Measurements from ENCODE around the gene STARD5. TPM values are rescaled to one million over a fixed set of nuclear protein-coding genes. Genes with fewer than 3 reads are reported as not detected.

Gene STARD5
- total RNA-seq, 1 experiment from 2014 or later, result 2.3 TPM

DNA sequence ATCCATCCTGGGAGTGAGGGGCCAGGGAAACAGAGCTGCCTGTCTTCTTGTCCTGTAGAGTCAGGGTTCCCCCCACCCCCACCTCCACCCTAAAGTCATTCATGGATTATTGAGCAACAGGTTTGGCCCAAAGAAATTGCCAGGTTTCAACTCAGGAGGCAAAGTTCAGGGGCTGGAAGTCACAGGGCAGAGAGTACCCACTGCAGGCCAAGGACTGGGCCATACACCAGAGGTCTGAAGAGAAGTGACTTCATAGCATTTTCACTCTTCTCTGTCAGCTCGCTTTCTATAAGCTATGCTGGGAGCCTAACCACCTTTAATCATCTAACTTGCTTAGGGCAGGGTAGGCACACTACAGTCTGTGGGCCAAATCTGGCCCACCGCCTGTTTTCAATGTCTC, 50.1 kb downstream of the STARD5 start:
- no peak overlapping the region; a peak in 1 of 5 replicates for H3K4me3 Mint-ChIP-seq
- no peak for DNase-seq
- peaks cover 4% of the 10 kb centered on the region for H3K9me3 ChIP-seq (ENCODE audit: control insufficient read depth, low read depth, low read length)
- H3K36me3 Mint-ChIP-seq (ENCODE audit: insufficient read depth in 1 of 3, low read depth in 3 of 3), result peaks cover 5 to 18% (median 10%) of the 10 kb centered on the region in 3 experiments; a peak in 6 of 7 replicates
- no peaks in the 10 kb centered on the region for H4K20me1 ChIP-seq (ENCODE audit: control insufficient read depth, insufficient read depth, insufficient read length)
- no peak overlapping the region for H4K91ac ChIP-seq (ENCODE audit: insufficient read length, low read depth, low read length)
- H3K27ac Mint-ChIP-seq, result no peak overlapping the region
- no peak overlapping the region for H2AFZ ChIP-seq (ENCODE audit: low read length)
- no peaks in the 10 kb centered on the region for H3K79me2 ChIP-seq (ENCODE audit: insufficient read depth, low read length)
- no peak overlapping the region for H3K4ac ChIP-seq (ENCODE audit: low read depth, low read length)
- H2BK12ac ChIP-seq (ENCODE audit: insufficient read length, low read depth, low read length), result no peak overlapping the region
- no peaks in the 10 kb centered on the region for H3K23me2 ChIP-seq (ENCODE audit: insufficient read length, low read depth, low read length, poor library complexity, severe bottlenecking)
- no peak overlapping the region for H3K18ac ChIP-seq (ENCODE audit: insufficient read length, low read depth, low read length)
- no peak overlapping the region for H3K9ac ChIP-seq (ENCODE audit: extremely low read depth, insufficient read length, low read length)
- peaks cover 3% of the 10 kb centered on the region; the same call in 1 of the 2 replicates for H3K4me1 ChIP-seq (ENCODE audit: insufficient read depth, low read length)
- no peak overlapping the region for H2BK15ac ChIP-seq (ENCODE audit: low read depth, low read length)
- H3K9me3 Mint-ChIP-seq, result peaks cover 19 to 23% of the 10 kb centered on the region in 2 experiments
- H4K8ac ChIP-seq (replicated peaks; ENCODE audit: insufficient read length, low read depth, low read length), result no peak overlapping the region
- no peak overlapping the region for H3K27ac ChIP-seq (ENCODE audit: insufficient read length, low read depth, low read length)
- no peak overlapping the region for H3K56ac ChIP-seq (ENCODE audit: insufficient read length, low read depth, low read length)
- no peaks in the 10 kb centered on the region for H3K79me1 ChIP-seq (ENCODE audit: insufficient read depth, low read depth, low read length, poor library complexity, severe bottlenecking)
- TF ChIP-seq, protein P1, sequence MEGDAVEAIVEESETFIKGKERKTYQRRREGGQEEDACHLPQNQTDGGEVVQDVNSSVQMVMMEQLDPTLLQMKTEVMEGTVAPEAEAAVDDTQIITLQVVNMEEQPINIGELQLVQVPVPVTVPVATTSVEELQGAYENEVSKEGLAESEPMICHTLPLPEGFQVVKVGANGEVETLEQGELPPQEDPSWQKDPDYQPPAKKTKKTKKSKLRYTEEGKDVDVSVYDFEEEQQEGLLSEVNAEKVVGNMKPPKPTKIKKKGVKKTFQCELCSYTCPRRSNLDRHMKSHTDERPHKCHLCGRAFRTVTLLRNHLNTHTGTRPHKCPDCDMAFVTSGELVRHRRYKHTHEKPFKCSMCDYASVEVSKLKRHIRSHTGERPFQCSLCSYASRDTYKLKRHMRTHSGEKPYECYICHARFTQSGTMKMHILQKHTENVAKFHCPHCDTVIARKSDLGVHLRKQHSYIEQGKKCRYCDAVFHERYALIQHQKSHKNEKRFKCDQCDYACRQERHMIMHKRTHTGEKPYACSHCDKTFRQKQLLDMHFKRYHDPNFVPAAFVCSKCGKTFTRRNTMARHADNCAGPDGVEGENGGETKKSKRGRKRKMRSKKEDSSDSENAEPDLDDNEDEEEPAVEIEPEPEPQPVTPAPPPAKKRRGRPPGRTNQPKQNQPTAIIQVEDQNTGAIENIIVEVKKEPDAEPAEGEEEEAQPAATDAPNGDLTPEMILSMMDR (conservative IDR thresholded peaks at IDR 0.05), result no peak
- no peak overlapping the region for H3K14ac ChIP-seq (ENCODE audit: insufficient read depth, low read length)
- H2AK5ac ChIP-seq (ENCODE audit: insufficient read length, low read length), result no peak overlapping the region
- H3K4me1 Mint-ChIP-seq, result peaks cover 10% of the 10 kb centered on the region in 2 experiments
- no CpG with 5 or more reads among the region's 2 CpGs for WGBS (ENCODE audit: extremely low coverage, insufficient read length, low lambda C conversion rate)
- H2BK120ac ChIP-seq (ENCODE audit: low read depth, low read length, poor library complexity, severe bottlenecking), result no peak overlapping the region
- H3K23ac ChIP-seq (ENCODE audit: insufficient read length, low read depth, low read length), result no peak overlapping the region
- H3K27me3 ChIP-seq (ENCODE audit: insufficient read depth, low read length), result no peaks in the 10 kb centered on the region
- no peak overlapping the region for H2BK5ac ChIP-seq (ENCODE audit: insufficient read length, low read length)
- H3K27me3 Mint-ChIP-seq (ENCODE audit: low read depth), result peaks cover 5% of the 10 kb centered on the region; the same call in 1 of the 2 replicates
- no peak overlapping the region for H3T11ph ChIP-seq (ENCODE audit: low read length)
- no peak overlapping the region for H2BK20ac ChIP-seq (ENCODE audit: low read depth, low read length, poor library complexity, severe bottlenecking)
- no peak overlapping the region for H4K5ac ChIP-seq (ENCODE audit: insufficient read length, low read depth, low read length)
- no peak overlapping the region for H3K4me2 ChIP-seq (ENCODE audit: insufficient read depth, insufficient read length, low read length)
